ENCODE measurements around the gene SCGB2B2. TPM values are rescaled to one million over a fixed set of nuclear protein-coding genes. Genes with fewer than 3 reads are reported as not detected.
"Not testable (repeated sequence)": the region's sequence is repeated elsewhere in the genome, so short reads cannot be mapped to it uniquely, and the experiment has no call there.

Gene SCGB2B2
- total RNA-seq, 1 donor from 2014 or later, result not detected

DNA sequence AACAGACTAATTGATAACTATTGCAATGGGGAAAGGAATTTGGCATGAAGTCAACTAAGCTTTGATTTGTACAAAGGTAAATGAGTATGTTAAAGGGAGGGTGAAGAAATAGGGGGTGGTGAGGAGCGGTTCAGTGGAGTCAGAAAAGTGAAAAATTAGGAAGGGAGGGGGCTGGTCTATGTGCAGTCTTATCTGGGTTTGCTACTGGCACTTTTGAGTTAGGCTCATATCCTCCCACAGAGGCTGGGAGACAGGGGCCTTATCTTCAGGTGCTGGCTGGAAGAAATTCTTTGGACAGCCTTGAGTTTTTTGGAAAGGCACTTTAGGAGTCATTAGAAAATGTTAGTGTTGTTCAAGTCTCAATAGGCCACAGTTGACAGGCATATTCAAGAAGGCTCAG lies 11.6 kb upstream of the SCGB2B2 start:
- TF ChIP-seq CTCF (IDR thresholded peaks at IDR 0.05; ENCODE audit: borderline replicate concordance), result no peak
- Histone ChIP-seq H3K4me3 (no peak overlapping the region), H3K27ac (replicated peaks) (no peak overlapping the region), H3K9me3 (replicated peaks) (peaks cover 42% of the 10 kb centered on the region), H3K4me1 (no peaks in the 10 kb centered on the region), H3K27me3 (ENCODE audit: low read depth) (no peaks in the 10 kb centered on the region), H3K36me3 (peaks cover 22% of the 10 kb centered on the region)
- DNase-seq, result no peak
- intact Hi-C loops (cut with micrococcal nuclease), result no loop called here

- DNase-seq, result no peak
- no peak overlapping the region for H3K27ac ChIP-seq (replicated peaks)
- no peaks in the 10 kb centered on the region for H3K4me1 ChIP-seq
- TF ChIP-seq CTCF (IDR thresholded peaks at IDR 0.05; ENCODE audit: borderline replicate concordance), result no peak
- H3K27me3 ChIP-seq (ENCODE audit: low read depth), result no peaks in the 10 kb centered on the region
- H3K9me3 ChIP-seq (replicated peaks), result peaks cover 55% of the 10 kb centered on the region
- intact Hi-C loops (cut with micrococcal nuclease), result no loop called here
- H3K36me3 ChIP-seq, result peaks cover 34% of the 10 kb centered on the region
- H3K4me3 ChIP-seq, result no peak overlapping the region
Measured at GRCh38 chr19:34687348-34687747, 10.4 kb upstream of the SCGB2B2 start.

GRCh38 chr19:34686455-34686854 lies 9.5 kb upstream of the SCGB2B2 start:
- Histone ChIP-seq H3K4me1 (no peaks in the 10 kb centered on the region), H3K36me3 (peaks cover 43% of the 10 kb centered on the region), H3K27me3 (ENCODE audit: low read depth) (no peaks in the 10 kb centered on the region), H3K4me3 (no peak overlapping the region), H3K9me3 (replicated peaks) (peaks cover 64% of the 10 kb centered on the region), H3K27ac (replicated peaks) (no peak overlapping the region)
- no peak for DNase-seq
- no peak for TF ChIP-seq CTCF (IDR thresholded peaks at IDR 0.05; ENCODE audit: borderline replicate concordance)
- intact Hi-C loops (cut with micrococcal nuclease), result no loop called here

GRCh38 chr19:34685266-34685665 lies 8.3 kb upstream of the SCGB2B2 start:
- intact Hi-C loops (cut with micrococcal nuclease); H3K4me1 ChIP-seq; H3K27ac ChIP-seq (replicated peaks); DNase-seq; H3K27me3 ChIP-seq (ENCODE audit: low read depth); H3K4me3 ChIP-seq: not testable (repeated sequence)
- H3K36me3 ChIP-seq, result peaks cover 55% of the 10 kb centered on the region
- peaks cover 76% of the 10 kb centered on the region for H3K9me3 ChIP-seq (replicated peaks)

DNA sequence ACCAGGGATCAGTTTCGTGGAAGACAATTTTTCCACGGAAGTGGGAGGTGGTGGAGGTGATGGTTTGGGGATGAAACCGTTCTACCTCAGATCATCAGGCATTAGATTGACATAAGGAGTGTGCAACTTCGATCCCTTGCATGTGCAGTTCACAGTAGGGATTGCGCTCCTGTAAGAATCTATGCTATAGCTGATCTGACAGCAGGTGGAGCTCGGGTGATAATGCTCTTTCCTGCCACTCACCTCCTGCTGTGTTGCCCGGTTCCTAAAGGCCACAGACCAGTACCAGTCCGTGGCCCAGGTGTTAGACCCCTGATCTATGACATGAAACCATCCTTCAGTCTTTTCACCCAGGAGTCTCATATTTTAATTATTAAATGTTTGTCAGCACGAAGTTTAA lies 4.5 kb upstream of the SCGB2B2 start:
- H3K36me3 ChIP-seq, result peaks cover 68% of the 10 kb centered on the region
- H3K4me1 ChIP-seq, result peaks cover 37% of the 10 kb centered on the region
- DNase-seq, result no peak
- no peak overlapping the region for H3K4me3 ChIP-seq
- peaks cover 63% of the 10 kb centered on the region for H3K9me3 ChIP-seq (replicated peaks)
- H3K27ac ChIP-seq (replicated peaks), result no peak overlapping the region
- TF ChIP-seq CTCF (IDR thresholded peaks at IDR 0.05; ENCODE audit: borderline replicate concordance), result no peak
- no peaks in the 10 kb centered on the region for H3K27me3 ChIP-seq (ENCODE audit: low read depth)
- intact Hi-C loops (cut with micrococcal nuclease), result no loop called here

- Histone ChIP-seq H3K4me3 (peak overlapping the region; percentile 84), H3K27me3 (ENCODE audit: low read depth) (no peaks in the 10 kb centered on the region), H3K36me3 (peaks cover 45% of the 10 kb centered on the region), H3K4me1 (peaks cover 60% of the 10 kb centered on the region), H3K27ac (replicated peaks) (peak overlapping the region; percentile 99), H3K9me3 (replicated peaks) (peaks cover 32% of the 10 kb centered on the region)
- intact Hi-C loops (cut with micrococcal nuclease), result no loop called here
- no peak for TF ChIP-seq CTCF (IDR thresholded peaks at IDR 0.05; ENCODE audit: borderline replicate concordance)
- no peak for DNase-seq
Measured at GRCh38 chr19:34678421-34678820, 1.5 kb upstream of the SCGB2B2 start.
